B cell (primary cell): ENCODE data around the gene DIPK2A. TPM values are rescaled to one million over a fixed set of nuclear protein-coding genes. Genes with fewer than 3 reads are reported as not detected.

Source experiments
- ATAC-seq: fragments of 200-7000 bp; cut with Tn5 transposase; one replicate; pipeline ENCODE4 v1.10.0; 2021; ENCODE audit warnings: low read depth, mild to moderate bottlenecking, moderate number of reproducible peaks, moderate library complexity
- CTCF ChIA-PET: fragments of 350-600 bp; sonication (Branson Sonifier 250); formaldehyde crosslinking; loops from one replicate; lab custom pipeline; 2021; ENCODE audit warnings: antibody characterized with exemption, inconsistent platforms; lab: Charles Lee
- POLR2A ChIA-PET: fragments of 350-600 bp; sonication (Branson Sonifier 250); formaldehyde crosslinking; loops from one replicate; lab custom pipeline; 2021; ENCODE audit warnings: antibody characterized with exemption; lab: Charles Lee
- DNase-seq: peaks from one replicate; pipeline ENCODE4 v3.0.0; 2013
- H2AFZ ChIP-seq: 2 replicates; pipeline ENCODE4 v1.6.1; 2012; ENCODE audit warnings: mild to moderate bottlenecking, low read depth, low read length; ENCODE audit not compliant: insufficient read depth, poor library complexity, severe bottlenecking
- H3K27ac ChIP-seq, 2 donors: 1 replicate in 1 of 2; 2 replicates in 1 of 2; pipeline ENCODE4 v1.5.1; 2012 to 2013; ENCODE audit warnings: low read length in 2 of 2, mild to moderate bottlenecking in 2 of 2, moderate library complexity in 1 of 2
- H3K27me3 ChIP-seq, 4 experiments: fragments of 200-600 bp in 1 of 4; sonication (generic) in 1 of 4; replicated peaks in 1 of 4; 1 replicate in 2 of 4; 2 replicates in 2 of 4; pipeline versions ENCODE4 v1.6.1 to v1.7.0; 2013 to 2016; ENCODE audit warnings: low read length in 3 of 4, mild to moderate bottlenecking in 2 of 4, mixed read lengths in 1 of 4, moderate library complexity in 1 of 4; ENCODE audit not compliant: insufficient read depth in 4 of 4, control insufficient read depth in 3 of 4; ENCODE audit errors: control extremely low read depth in 1 of 4
- H3K36me3 ChIP-seq, 2 experiments: replicated peaks in 1 of 2; 1 replicate in 1 of 2; 2 replicates in 1 of 2; pipeline versions ENCODE4 v1.6.1 to v1.7.1; 2013; ENCODE audit warnings: low read length in 1 of 2; ENCODE audit not compliant: insufficient read depth in 2 of 2, control insufficient read depth in 1 of 2; ENCODE audit errors: control extremely low read depth in 1 of 2, extremely low read depth in 1 of 2
- H3K4me1 ChIP-seq, 2 donors: fragments of 200-600 bp in 1 of 2; sonication (generic) in 1 of 2; 1 replicate in 1 of 2; 2 replicates in 1 of 2; pipeline versions ENCODE4 v1.5.1 to v1.6.1; 2013 to 2017; ENCODE audit warnings: low read length in 2 of 2; ENCODE audit not compliant: control insufficient read depth in 2 of 2, insufficient read depth in 2 of 2
- H3K4me2 ChIP-seq: replicated peaks from 2 replicates; pipeline ENCODE3; 2012; ENCODE audit warnings: mild to moderate bottlenecking, low read depth, low read length; ENCODE audit not compliant: poor library complexity, severe bottlenecking
- H3K4me3 ChIP-seq, 5 experiments: fragments of 200-600 bp in 1 of 5; sonication (generic) in 1 of 5; 1 replicate in 3 of 5; 2 replicates in 2 of 5; pipeline versions ENCODE4 v1.5.1 to v1.7.0; 2011 to 2016; ENCODE audit warnings: low read length in 4 of 5, mild to moderate bottlenecking in 4 of 5, low read depth in 2 of 5, control low read depth in 1 of 5, moderate library complexity in 1 of 5; ENCODE audit not compliant: insufficient read depth in 1 of 5; ENCODE audit errors: control extremely low read depth in 1 of 5, extremely low read depth in 1 of 5
- H3K79me2 ChIP-seq: fragments of 200-600 bp; sonication (generic); one replicate; pipeline ENCODE4 v1.6.0; 2016; ENCODE audit warnings: low read length; ENCODE audit not compliant: control insufficient read depth, insufficient read depth
- H3K9ac ChIP-seq: fragments of 200-600 bp; sonication (generic); 2 replicates; pipeline ENCODE4 v1.6.1; 2017; ENCODE audit warnings: mild to moderate bottlenecking, low read length, moderate library complexity
- H3K9me3 ChIP-seq, 3 donors: one replicate each; pipeline versions ENCODE4 v1.6.1 to v1.7.1; 2013; ENCODE audit warnings: low read length in 2 of 3; ENCODE audit not compliant: control insufficient read depth in 2 of 3, insufficient read depth in 1 of 3; ENCODE audit errors: control extremely low read depth in 1 of 3
- H4K20me1 ChIP-seq: 2 replicates; pipeline ENCODE4 v1.6.0; 2012; ENCODE audit warnings: mild to moderate bottlenecking, low read length; ENCODE audit not compliant: insufficient read depth, control insufficient read depth, poor library complexity, severe bottlenecking
- H3K27ac Mint-ChIP-seq: one replicate; pipeline ENCODE4 v1.8.0; 2021; ENCODE audit warnings: mixed read lengths
- H3K27me3 Mint-ChIP-seq: one replicate; pipeline ENCODE4 v1.8.0; 2021; ENCODE audit warnings: mixed read lengths
- H3K4me1 Mint-ChIP-seq: one replicate; pipeline ENCODE4 v1.8.0; 2021; ENCODE audit warnings: mixed read lengths
- H3K4me3 Mint-ChIP-seq: one replicate; pipeline ENCODE4 v1.8.0; 2021; ENCODE audit warnings: mixed read lengths
- H3K9me3 Mint-ChIP-seq: one replicate; pipeline ENCODE4 v1.8.0; 2022; ENCODE audit warnings: mixed read lengths; ENCODE audit not compliant: insufficient read depth
- CTCF ChIP-seq: fragments of 200-600 bp; IDR thresholded peaks from one replicate; pipeline ENCODE4 v1.8.0; 2022; ENCODE audit warnings: antibody characterized with exemption, mild to moderate bottlenecking
- EZH2 ChIP-seq: IDR thresholded peaks from 2 replicates; pipeline ENCODE4 v1.6.1; 2012; ENCODE audit warnings: borderline replicate concordance, low read depth, mild to moderate bottlenecking, moderate library complexity, low read length; ENCODE audit not compliant: insufficient read depth, poor library complexity, severe bottlenecking
- WGBS: methylation state at CpG from one replicate; pipeline ENCODE4 v1.1.5; 2013; ENCODE audit warnings: missing lambda C conversion rate; ENCODE audit not compliant: insufficient coverage; 5-methylcytosine and 5-hydroxymethylcytosine counted together
- intact Hi-C: fragments of 100-400 bp; cut with micrococcal nuclease; formaldehyde crosslinking; loops from one replicate; pipeline ENCODE4 v1.10.0; 2022
- polyA plus RNA-seq: library from polyadenylated mRNA; depleted of rRNA; stranded (reverse); fragments of >200 nt; gene quantifications from 2 replicates; pipeline ENCODE4 v1.2.3, GENCODE V29; 2012
- total RNA-seq, 2 donors: library from RNA; stranded (reverse); fragments of 120-200 nt in 1 of 2; gene quantifications; 1 replicate in 1 of 2; 2 replicates in 1 of 2; pipeline versions ENCODE4 v1.2.3 to v1.2.4, GENCODE V29; 2013 to 2022

Gene DIPK2A
- total and polyA plus RNA-seq, 2 donors (not counting 1 experiment from before 2014, with no cell fraction given), result 16.3 to 55.3 TPM

- no peak overlapping the region for H3K4me3 ChIP-seq
- H3K4me1 ChIP-seq, result no peaks in the 10 kb centered on the region
- no peak overlapping the region for H3K9ac ChIP-seq
- no peaks in the 10 kb centered on the region for H3K79me2 ChIP-seq
- no peaks in the 10 kb centered on the region for H3K9me3 ChIP-seq
- Mint-ChIP-seq H3K4me3 (no peak overlapping the region), H3K27me3 (no peaks in the 10 kb centered on the region), H3K27ac (no peak overlapping the region), H3K9me3 (no peaks in the 10 kb centered on the region), H3K4me1 (no peaks in the 10 kb centered on the region)
- no peaks in the 10 kb centered on the region for H4K20me1 ChIP-seq
- ChIA-PET CTCF (no interaction called here), POLR2A (no interaction called here)
- TF ChIP-seq CTCF, result no peak
- TF ChIP-seq EZH2, result no peak
- intact Hi-C loops, result no loop called here
- no peaks in the 10 kb centered on the region for H3K27me3 ChIP-seq
- DNase-seq (no peak), ATAC-seq (no peak)
- no peak overlapping the region for H2AFZ ChIP-seq
- 80% methylated on average over 1 of the region's 4 CpGs for WGBS
- H3K36me3 ChIP-seq, result no peaks in the 10 kb centered on the region
- H3K27ac ChIP-seq, result no peak overlapping the region
- H3K4me2 ChIP-seq, result no peak overlapping the region
These were observed 38.7 kb downstream of the DIPK2A start for GRCh38 chr3:144010371-144010770.

DNA sequence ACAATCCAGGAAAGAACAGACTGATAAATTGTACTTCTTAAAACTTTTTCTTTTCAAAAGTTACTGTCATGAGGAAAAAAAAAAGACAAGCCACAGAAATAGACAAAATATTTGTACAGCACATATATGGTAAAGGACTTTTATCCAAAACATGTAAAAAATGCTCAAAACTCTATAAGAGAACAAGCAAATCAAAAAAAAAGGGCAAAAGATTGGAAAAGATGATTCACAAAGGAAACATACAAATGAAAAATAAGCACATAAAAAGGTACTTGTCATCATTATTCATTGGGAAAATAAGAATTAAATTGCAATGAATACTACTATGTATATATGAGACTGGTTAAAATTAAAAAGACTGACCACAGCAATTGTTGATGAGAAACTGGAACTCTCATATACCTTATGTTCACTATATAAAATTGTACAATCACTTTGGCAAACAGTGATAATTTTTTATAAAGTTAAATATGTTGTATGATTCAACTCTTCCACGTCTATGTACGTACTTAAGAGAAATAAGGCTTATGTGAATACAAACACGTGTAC lies 39.7 kb downstream of the DIPK2A start:
- intact Hi-C loops, result no loop called here
- Mint-ChIP-seq H3K27ac (no peak overlapping the region), H3K9me3 (no peaks in the 10 kb centered on the region), H3K4me1 (no peaks in the 10 kb centered on the region), H3K27me3 (no peaks in the 10 kb centered on the region), H3K4me3 (no peak overlapping the region)
- Histone ChIP-seq H3K4me3 (no peak overlapping the region), H2AFZ (no peak overlapping the region), H3K36me3 (no peaks in the 10 kb centered on the region), H3K79me2 (no peaks in the 10 kb centered on the region), H3K9me3 (no peaks in the 10 kb centered on the region), H3K27ac (no peak overlapping the region), H4K20me1 (no peaks in the 10 kb centered on the region), H3K9ac (no peak overlapping the region), H3K4me1 (no peaks in the 10 kb centered on the region), H3K4me2 (no peak overlapping the region), H3K27me3 (no peaks in the 10 kb centered on the region)
- no peak for DNase-seq
- POLR2A ChIA-PET, result no interaction called here
- TF ChIP-seq EZH2, result no peak
- TF ChIP-seq CTCF, result no peak
- CTCF ChIA-PET, result no interaction called here
- ATAC-seq, result no peak
- WGBS, result no CpG with 5 or more reads among the region's 3 CpGs
